H1 (cell line): ENCODE results near the gene ACTL10. TPM values are rescaled to one million over a fixed set of nuclear protein-coding genes. Genes with fewer than 3 reads are reported as not detected.

Experiments
- CTCF ChIA-PET: fragments of 300-600 bp; sonication (Branson Sonifier 250); formaldehyde crosslinking; loops from one replicate; lab custom pipeline; 2021; ENCODE audit not compliant: partially characterized antibody; lab: Charles Lee
- POLR2A ChIA-PET: fragments of 300-600 bp; sonication (Branson Sonifier 250); formaldehyde crosslinking; loops from one replicate; lab custom pipeline; 2021; ENCODE audit warnings: inconsistent platforms; ENCODE audit not compliant: partially characterized antibody; lab: Charles Lee
- DNase-seq, 2 experiments: peaks; one replicate each; pipeline versions ENCODE4 v3.0.0 to v3.0.0-alpha.2; 2010 to 2022; ENCODE audit warnings: low spot score in 2 of 2, low read depth in 1 of 2, mixed read lengths in 1 of 2
- FAIRE-seq: peaks from 2 replicates; lab custom pipeline; 2011; peaks lifted over from hg19 to GRCh38; lab: Jason Lieb, UNC
- H2AFZ ChIP-seq: 2 replicates; pipeline ENCODE4 v1.8.1; 2012; ENCODE audit warnings: low read length, inconsistent platforms
- H2AK5ac ChIP-seq: 2 replicates; pipeline ENCODE4 v1.6.1; 2013; ENCODE audit warnings: low read depth, low read length
- H2BK120ac ChIP-seq: replicated peaks from 2 replicates; pipeline ENCODE3; 2013; ENCODE audit warnings: low read depth, low read length, inconsistent platforms
- H2BK12ac ChIP-seq: 2 replicates; pipeline ENCODE4 v1.6.1; 2013; ENCODE audit warnings: low read depth, low read length
- H2BK15ac ChIP-seq: 2 replicates; pipeline ENCODE4 v1.6.1; 2013; ENCODE audit warnings: low read length
- H2BK20ac ChIP-seq: 2 replicates; pipeline ENCODE4 v1.6.1; 2013; ENCODE audit warnings: low read length
- H2BK5ac ChIP-seq: 2 replicates; pipeline ENCODE4 v1.6.1; 2013; ENCODE audit warnings: low read depth, low read length
- H3K14ac ChIP-seq: 2 replicates; pipeline ENCODE4 v1.6.1; 2013; ENCODE audit warnings: inconsistent platforms; ENCODE audit not compliant: insufficient read length
- H3K18ac ChIP-seq: 2 replicates; pipeline ENCODE4 v1.6.1; 2013; ENCODE audit warnings: low read length; ENCODE audit errors: extremely low read depth
- H3K23ac ChIP-seq: 2 replicates; pipeline ENCODE4 v1.6.1; 2013; ENCODE audit warnings: inconsistent platforms; ENCODE audit not compliant: insufficient read length
- H3K23me2 ChIP-seq: 2 replicates; pipeline ENCODE4 v1.6.1; 2013; ENCODE audit warnings: low read depth, low read length
- H3K27ac ChIP-seq: 2 replicates; pipeline ENCODE4 v1.6.1; 2011; ENCODE audit warnings: low read depth, low read length, inconsistent platforms
- H3K27me3 ChIP-seq, 4 experiments: replicated peaks in 1 of 4; 1 replicate in 1 of 4; 2 replicates in 3 of 4; pipeline versions ENCODE4 v1.6.1 to v1.8.1; 2011 to 2013; ENCODE audit warnings: low read length in 3 of 4, mild to moderate bottlenecking in 3 of 4, inconsistent platforms in 2 of 4, mixed read lengths in 2 of 4, moderate library complexity in 1 of 4; ENCODE audit not compliant: control insufficient read depth in 3 of 4, insufficient read depth in 3 of 4; ENCODE audit errors: extremely low read depth in 1 of 4
- H3K36me3 ChIP-seq, 4 experiments: 2 replicates each; pipeline versions ENCODE4 v1.6.1 to v1.8.1; 2011 to 2013; ENCODE audit warnings: mild to moderate bottlenecking in 4 of 4, low read length in 3 of 4, moderate library complexity in 2 of 4, control low read depth in 1 of 4, inconsistent platforms in 1 of 4; ENCODE audit not compliant: insufficient read depth in 4 of 4, control insufficient read depth in 2 of 4
- H3K4ac ChIP-seq: replicated peaks from 2 replicates; pipeline ENCODE3; 2013; ENCODE audit warnings: low read length, low read depth, mixed read lengths, inconsistent platforms; ENCODE audit not compliant: insufficient read length
- H3K4me1 ChIP-seq, 4 experiments: replicated peaks in 1 of 4; 1 replicate in 1 of 4; 2 replicates in 3 of 4; pipeline versions ENCODE4 v1.6.1 to v1.8.1; 2011 to 2013; ENCODE audit warnings: low read length in 3 of 4, inconsistent platforms in 2 of 4, mixed read lengths in 1 of 4; ENCODE audit not compliant: insufficient read depth in 4 of 4, control insufficient read depth in 3 of 4
- H3K4me2 ChIP-seq, 2 experiments: 2 replicates each; pipeline versions ENCODE4 v1.6.1 to v1.8.1; 2011 to 2013; ENCODE audit warnings: low read depth in 2 of 2, low read length in 2 of 2, control low read depth in 1 of 2, inconsistent platforms in 1 of 2, mild to moderate bottlenecking in 1 of 2; ENCODE audit not compliant: insufficient read depth in 1 of 2
- H3K4me3 ChIP-seq, 4 experiments: fragments of 200-600, 300-600 bp in 1 of 4; sonication (generic), shearing (Covaris generic), sonication (Bioruptor Twin) in 1 of 4; 2 replicates each; pipeline versions ENCODE4 v1.5.1 to v1.8.1; 2011 to 2016; ENCODE audit warnings: low read length in 4 of 4, low read depth in 3 of 4, control low read depth in 2 of 4, inconsistent platforms in 2 of 4, mild to moderate bottlenecking in 2 of 4, mixed read lengths in 1 of 4, moderate library complexity in 1 of 4; ENCODE audit not compliant: insufficient read depth in 2 of 4; ENCODE audit errors: extremely low read depth in 1 of 4
- H3K56ac ChIP-seq: replicated peaks from 2 replicates; pipeline ENCODE3; 2013; ENCODE audit warnings: low read depth, mild to moderate bottlenecking, mixed read lengths, low read length, inconsistent platforms; ENCODE audit not compliant: insufficient read length
- H3K79me1 ChIP-seq: 2 replicates; pipeline ENCODE4 v1.6.1; 2013; ENCODE audit warnings: low read depth, low read length, control low read depth
- H3K79me2 ChIP-seq, 2 experiments: 2 replicates each; pipeline versions ENCODE4 v1.6.1 to v1.8.1; 2012 to 2013; ENCODE audit warnings: low read length in 2 of 2, mild to moderate bottlenecking in 2 of 2, inconsistent platforms in 1 of 2; ENCODE audit not compliant: insufficient read depth in 2 of 2, control insufficient read depth in 1 of 2
- H3K9ac ChIP-seq, 4 experiments: replicated peaks in 1 of 4; 1 replicate in 1 of 4; 2 replicates in 3 of 4; pipeline versions ENCODE4 v1.6.1 to v1.8.1; 2011 to 2013; ENCODE audit warnings: low read depth in 3 of 4, low read length in 3 of 4, control low read depth in 2 of 4, mild to moderate bottlenecking in 2 of 4, moderate library complexity in 2 of 4, inconsistent platforms in 1 of 4; ENCODE audit errors: extremely low read depth in 1 of 4
- H3K9me3 ChIP-seq, 2 experiments: 2 replicates each; pipeline versions ENCODE4 v1.6.1 to v1.8.1; 2012 to 2013; ENCODE audit warnings: mild to moderate bottlenecking in 2 of 2, moderate library complexity in 2 of 2, control low read depth in 1 of 2, inconsistent platforms in 1 of 2, low read depth in 1 of 2, low read length in 1 of 2, mixed read lengths in 1 of 2; ENCODE audit not compliant: insufficient read depth in 2 of 2
- H4K20me1 ChIP-seq, 2 experiments: replicated peaks in 1 of 2; 2 replicates each; pipeline versions ENCODE3 to v1.8.1; 2011 to 2013; ENCODE audit warnings: inconsistent platforms in 2 of 2, low read length in 2 of 2, mild to moderate bottlenecking in 1 of 2; ENCODE audit not compliant: insufficient read depth in 2 of 2, control insufficient read depth in 1 of 2
- H4K5ac ChIP-seq: 2 replicates; pipeline ENCODE4 v1.6.1; 2013; ENCODE audit warnings: low read length, low read depth, mixed read lengths, inconsistent platforms; ENCODE audit not compliant: insufficient read length
- H4K8ac ChIP-seq: 2 replicates; pipeline ENCODE4 v1.8.0; 2013; ENCODE audit warnings: mild to moderate bottlenecking, moderate library complexity, low read length, inconsistent platforms; ENCODE audit not compliant: insufficient read depth; ENCODE audit errors: extremely low read depth
- H4K91ac ChIP-seq: replicated peaks from 2 replicates; pipeline ENCODE3; 2013; ENCODE audit warnings: low read length, mixed read lengths, inconsistent platforms; ENCODE audit not compliant: insufficient read length
- CBX8 ChIP-seq: fragments of 300-800, 300-1000 bp; sonication (generic); IDR thresholded peaks from 2 replicates; pipeline ENCODE4 v1.7.1; 2016; ENCODE audit warnings: low read depth, low read length, borderline replicate concordance
- CHD1 ChIP-seq: IDR thresholded peaks from 2 replicates; pipeline ENCODE4 v1.6.1; 2012; ENCODE audit warnings: low read depth, low read length, improper control_type of control experiment
- FOSL1 ChIP-seq: IDR thresholded peaks from 2 replicates; pipeline ENCODE4 v1.6.1; 2011; ENCODE audit warnings: mild to moderate bottlenecking, low read depth, low read length, moderate library complexity; ENCODE audit not compliant: insufficient read depth
- KDM1A ChIP-seq: fragments of 200-600, 300-600 bp; sonication (generic); IDR thresholded peaks from 2 replicates; pipeline ENCODE4 v1.7.1; 2016; ENCODE audit warnings: mild to moderate bottlenecking, low read length, borderline replicate concordance
- PHF8 ChIP-seq: fragments of 200-600 bp; sonication (generic); conservative IDR thresholded peaks from 2 replicates; pipeline ENCODE4 v1.7.1; 2012; ENCODE audit warnings: low read depth, mild to moderate bottlenecking, inconsistent platforms, low read length, moderate library complexity
- POLR2A ChIP-seq, 2 experiments: IDR thresholded peaks; 1 replicate in 1 of 2; 2 replicates in 1 of 2; pipeline ENCODE4 v1.6.1; 2011; ENCODE audit warnings: low read depth in 2 of 2, low read length in 2 of 2, mild to moderate bottlenecking in 2 of 2; ENCODE audit errors: control extremely low read depth in 1 of 2
- POLR2AphosphoS5 ChIP-seq: IDR thresholded peaks from 2 replicates; pipeline ENCODE4 v1.6.1; 2011; ENCODE audit warnings: low read depth, low read length
- POU5F1 ChIP-seq: IDR thresholded peaks from 2 replicates; pipeline ENCODE4 v1.6.1; 2011; ENCODE audit warnings: low read depth, mild to moderate bottlenecking, low read length, moderate library complexity
- RAD21 ChIP-seq, 2 experiments: IDR thresholded peaks in 1 of 2; conservative IDR thresholded peaks in 1 of 2; 2 replicates each; pipeline ENCODE4 v1.6.1; 2011; ENCODE audit warnings: low read depth in 2 of 2, low read length in 2 of 2, improper control_type of control experiment in 1 of 2, inconsistent platforms in 1 of 2, mild to moderate bottlenecking in 1 of 2, moderate library complexity in 1 of 2
- RFX5 ChIP-seq: IDR thresholded peaks from 2 replicates; pipeline ENCODE4 v1.6.1; 2011; ENCODE audit warnings: low read depth, low read length, improper control_type of control experiment, borderline replicate concordance
- SRF ChIP-seq: IDR thresholded peaks from 2 replicates; pipeline ENCODE4 v1.6.1; 2011; ENCODE audit warnings: mild to moderate bottlenecking, low read depth, low read length, moderate library complexity
- TBP ChIP-seq: IDR thresholded peaks from 2 replicates; pipeline ENCODE4 v1.6.1; 2011; ENCODE audit warnings: low read depth, low read length, improper control_type of control experiment
- TEAD4 ChIP-seq: IDR thresholded peaks from 2 replicates; pipeline ENCODE4 v1.6.1; 2012; ENCODE audit warnings: low read depth, low read length, inconsistent platforms, mixed read lengths
- WGBS, 2 experiments: shearing (Covaris generic) in 1 of 2; methylation state at CpG; one replicate each; pipeline versions ENCODE4 v1.1.6 to v1.1.7; 2013 to 2015; ENCODE audit warnings: low lambda C conversion rate in 2 of 2, mixed read lengths in 2 of 2, inconsistent platforms in 1 of 2, low coverage in 1 of 2, missing lambda C conversion rate in 1 of 2; ENCODE audit not compliant: insufficient replicate concordance in 2 of 2, insufficient coverage in 1 of 2, insufficient read length in 1 of 2; ENCODE audit errors: extremely low coverage in 1 of 2, missing lambda C conversion rate in 1 of 2; 5-methylcytosine and 5-hydroxymethylcytosine counted together
- polyA plus RNA-seq, 7 experiments: library from polyadenylated mRNA; depleted of rRNA in 3 of 7; stranded (reverse) in 5 of 7; unstranded in 2 of 7; fragments of >200 nt in 5 of 7; fragments of 200-250 nt in 2 of 7; gene quantifications; 1 replicate in 5 of 7; 2 replicates in 1 of 7; 4 replicates in 1 of 7; pipeline versions ENCODE4 v1.2.1 to v1.2.3, GENCODE V29; 2011 to 2013; ENCODE audit warnings: missing spikeins in 2 of 7, mixed read lengths in 2 of 7
- total RNA-seq: library from RNA; stranded (reverse); fragmentation: NEBNext Ultra II Directional; extraction: Animal tissue kit (Norgen Biotek cat#: 25700); gene quantifications from 2 replicates; pipeline ENCODE4 v1.2.1, GENCODE V29; 2021

ACTL10 gene
- total and polyA plus RNA-seq, 2 of the 8 experiments (the other 6 are each of a cell fraction or from before 2014, with no cell fraction given): 0.26 TPM; not detected in 1

DNA sequence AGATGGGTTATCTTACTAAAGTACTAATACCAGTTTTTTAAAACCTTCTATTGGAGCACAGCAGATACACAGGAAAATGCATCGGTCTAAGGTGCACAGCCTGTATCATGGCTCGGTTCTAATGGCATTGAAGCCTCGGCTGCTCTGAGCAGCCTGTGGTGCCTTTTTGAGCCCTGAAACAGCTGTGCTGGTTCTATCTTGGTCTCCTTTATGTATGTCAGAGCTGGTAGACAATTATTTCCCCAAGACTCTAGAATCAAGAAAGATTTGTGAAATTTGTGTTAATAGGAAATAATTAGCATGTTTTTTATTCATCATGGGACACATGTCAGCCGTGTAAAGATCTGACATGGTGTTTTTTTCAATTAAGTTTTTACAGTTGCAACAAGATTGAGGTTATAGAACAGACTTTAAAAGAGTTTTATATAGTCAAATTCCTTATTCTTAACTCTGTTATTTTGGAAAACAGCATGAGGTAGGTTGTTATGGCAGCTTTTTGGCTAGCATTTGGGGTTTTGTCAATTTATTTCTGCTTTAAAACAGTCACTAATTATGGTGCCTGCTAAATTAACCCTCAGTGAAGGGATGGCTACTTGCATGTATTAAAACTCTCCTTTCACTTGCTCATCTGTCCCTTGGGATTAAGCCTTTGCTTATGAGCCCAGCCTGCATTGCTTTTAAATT, 44.9 kb upstream of the ACTL10 start:
- no peak overlapping the region for H2BK12ac ChIP-seq
- no peak for FAIRE-seq
- no peaks in the 10 kb centered on the region for H3K9me3 ChIP-seq
- H2BK120ac ChIP-seq: no peak overlapping the region
- H3K36me3 ChIP-seq: peaks cover 0 to 10% (median 2%) of the 10 kb centered on the region in 4 experiments; a peak in 4 of 8 replicates
- H3K4me1 ChIP-seq: no peaks in the 10 kb centered on the region
- no peak overlapping the region for H4K8ac ChIP-seq
- H2BK20ac ChIP-seq: no peak overlapping the region
- H3K18ac ChIP-seq: no peak overlapping the region
- POLR2A ChIA-PET: no interaction called here
- no peaks in the 10 kb centered on the region for H3K23me2 ChIP-seq
- H3K27me3 ChIP-seq: no peaks in the 10 kb centered on the region
- H3K9ac ChIP-seq: no peak overlapping the region
- CTCF ChIA-PET: interaction anchor here (1.2 kb wide), 1 partner anchor 158 kb away, joined by 3 read pairs; no protein-coding TSS in a partner anchor
- no peak overlapping the region for H3K4me3 ChIP-seq
- H3K56ac ChIP-seq: no peak overlapping the region
- H3K4ac ChIP-seq: no peak overlapping the region
- no peak overlapping the region for H3K23ac ChIP-seq
- H2AK5ac ChIP-seq: no peak overlapping the region
- no peak overlapping the region for H2BK15ac ChIP-seq
- H3K79me1 ChIP-seq: no peaks in the 10 kb centered on the region
- no peaks in the 10 kb centered on the region for H4K20me1 ChIP-seq
- H3K4me2 ChIP-seq: no peak overlapping the region
- no peak overlapping the region for H4K91ac ChIP-seq
- no peak overlapping the region for H3K14ac ChIP-seq
- no peak for DNase-seq
- H4K5ac ChIP-seq: no peak overlapping the region
- H3K79me2 ChIP-seq: no peaks in the 10 kb centered on the region
- H3K27ac ChIP-seq: no peak overlapping the region
- no peak overlapping the region for H2BK5ac ChIP-seq
- WGBS, 2 experiments: 91% methylated on average over 4 of the region's 4 CpGs; no CpG with 5 or more reads in 1 of the 2 experiments
- H2AFZ ChIP-seq: no peak overlapping the region
- no peak for TF ChIP-seq POLR2AphosphoS5
- TF ChIP-seq KDM1A: no peak
- TF ChIP-seq FOSL1: no peak
- TF ChIP-seq SRF: no peak
- no peak for TF ChIP-seq RAD21 (IDR thresholded peaks at IDR 0.05 in 1 of 2, conservative IDR thresholded peaks at IDR 0.05 in 1 of 2; ENCODE audit: low read depth in 2 of 2, low read length in 2 of 2)
- no peak for TF ChIP-seq POU5F1
- TF ChIP-seq PHF8: no peak
- no peak for TF ChIP-seq POLR2A (IDR thresholded peaks at IDR 0.05; ENCODE audit: control extremely low read depth in 1 of 2, low read depth in 2 of 2, low read length in 2 of 2)
- TF ChIP-seq TBP: no peak
- TF ChIP-seq TEAD4: no peak
- TF ChIP-seq CHD1: no peak
- no peak for TF ChIP-seq CBX8
- no peak for TF ChIP-seq RFX5
